GM18951 (cell line): ENCODE results near the gene SLC29A3.

ENCODE experiments used
- POLR2A ChIP-seq: IDR thresholded peaks from 4 replicates; pipeline ENCODE4 v1.6.1; 2011; ENCODE audit warnings: mild to moderate bottlenecking; ENCODE audit not compliant: insufficient read length, insufficient read depth; ENCODE audit errors: extremely low read depth
- in situ Hi-C: fragments of 300-500 bp; cut with MboI; formaldehyde crosslinking; loops from one replicate; pipeline ENCODE4 v1.12.0; 2022; ENCODE audit warnings: low sequenced_read_pairs, mixed read lengths, inconsistent platforms; ENCODE audit not compliant: unreplicated experiment

Gene SLC29A3

GRCh38 chr10:71279590-71280170, 39.4 kb upstream of the SLC29A3 start:
- in situ Hi-C loops, result no loop called here
- TF ChIP-seq POLR2A, result no peak

GRCh38 chr10:71280216-71280615, 38.8 kb upstream of the SLC29A3 start:
- in situ Hi-C loops, result no loop called here
- no peak for TF ChIP-seq POLR2A

- in situ Hi-C loops, result no loop called here
- no peak for TF ChIP-seq POLR2A
Measured at GRCh38 chr10:71280825-71281224, 38.2 kb upstream of the SLC29A3 start.

GRCh38 chr10:71281646-71282322, 37.3 kb upstream of the SLC29A3 start:
- TF ChIP-seq POLR2A, result no peak
- in situ Hi-C loops, result no loop called here

- in situ Hi-C loops, result no loop called here
- no peak for TF ChIP-seq POLR2A
Measured at GRCh38 chr10:71282323-71282680, 36.8 kb upstream of the SLC29A3 start.

GRCh38 chr10:71283410-71283809, 35.6 kb upstream of the SLC29A3 start:
- in situ Hi-C loops, result no loop called here

GRCh38 chr10:71283876-71284275, 35.2 kb upstream of the SLC29A3 start:
- in situ Hi-C loops, result no loop called here
- TF ChIP-seq POLR2A, result no peak

More at GRCh38 chr10:71283410-71283809, 35.6 kb upstream of the SLC29A3 start:
- TF ChIP-seq POLR2A, result no peak

GRCh38 chr10:71284544-71285179, 34.4 kb upstream of the SLC29A3 start:
- TF ChIP-seq POLR2A, result no peak
- in situ Hi-C loops, result no loop called here

- in situ Hi-C loops, result no loop called here
- no peak for TF ChIP-seq POLR2A
Measured at GRCh38 chr10:71285180-71285545, 33.9 kb upstream of the SLC29A3 start.

- in situ Hi-C loops, result no loop called here
- no peak for TF ChIP-seq POLR2A
Measured at GRCh38 chr10:71285986-71286385, 33.1 kb upstream of the SLC29A3 start.

GRCh38 chr10:71286521-71287294, 32.4 kb upstream of the SLC29A3 start:
- TF ChIP-seq POLR2A, result no peak
- in situ Hi-C loops, result no loop called here

GRCh38 chr10:71287456-71287855, 31.6 kb upstream of the SLC29A3 start:
- in situ Hi-C loops, result no loop called here
- TF ChIP-seq POLR2A, result no peak

- no peak for TF ChIP-seq POLR2A
- in situ Hi-C loops, result no loop called here
Measured at GRCh38 chr10:71288461-71288860, 30.6 kb upstream of the SLC29A3 start.
